CD4-positive, alpha-beta T cell treated with Interleukin-15 for 4 hours (primary cell): ENCODE results near the gene PNPLA7.

Source experiments
- DNase-seq: peaks from one replicate; pipeline ENCODE4 v3.0.0-alpha.2; 2020; ENCODE audit warnings: low spot score

The PNPLA7 gene

DNA sequence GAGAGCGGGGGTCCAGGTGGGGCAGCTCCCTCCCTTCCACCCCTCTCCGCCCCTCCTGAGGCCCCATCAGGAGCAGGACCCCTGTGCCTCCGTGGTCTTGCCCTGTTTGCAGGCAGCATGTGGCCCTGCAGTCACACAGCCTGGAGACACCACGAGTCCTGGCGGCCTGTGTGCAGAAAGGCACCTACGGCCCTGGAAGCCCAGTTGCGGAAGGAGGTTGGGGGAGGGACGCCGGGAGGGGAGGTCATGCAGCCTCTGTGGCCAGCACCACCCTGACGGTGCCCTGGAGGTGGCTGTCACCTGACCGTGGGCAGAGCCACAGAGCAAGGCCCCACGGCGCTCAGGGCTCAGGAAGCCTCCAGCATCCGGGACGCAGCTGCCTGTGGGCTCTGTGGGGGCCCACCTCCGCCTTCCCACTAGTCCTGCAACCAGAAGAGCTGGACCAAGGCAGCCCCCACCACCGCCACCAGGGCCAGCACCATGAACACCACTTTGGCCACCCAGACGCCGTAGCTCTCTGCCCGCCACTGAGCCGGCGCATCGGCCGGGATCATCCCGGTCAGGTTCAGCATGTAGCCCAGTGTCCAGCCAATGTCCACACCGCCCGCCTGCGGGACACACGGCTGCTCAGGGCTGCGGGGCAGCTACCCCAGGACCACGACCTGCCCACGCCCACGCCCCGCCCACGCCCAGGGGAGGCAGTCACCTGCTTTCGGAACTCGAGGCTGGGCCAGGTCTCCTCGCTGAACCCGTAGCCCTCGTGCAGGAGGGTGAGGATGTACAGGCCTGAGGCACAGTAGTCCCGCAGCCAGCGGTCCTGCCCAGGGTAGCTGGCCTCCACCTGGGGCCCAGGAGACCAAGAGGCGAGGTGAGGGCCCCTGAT, 115.5 kb downstream of the PNPLA7 start:
- DNase-seq: no peak

DNA sequence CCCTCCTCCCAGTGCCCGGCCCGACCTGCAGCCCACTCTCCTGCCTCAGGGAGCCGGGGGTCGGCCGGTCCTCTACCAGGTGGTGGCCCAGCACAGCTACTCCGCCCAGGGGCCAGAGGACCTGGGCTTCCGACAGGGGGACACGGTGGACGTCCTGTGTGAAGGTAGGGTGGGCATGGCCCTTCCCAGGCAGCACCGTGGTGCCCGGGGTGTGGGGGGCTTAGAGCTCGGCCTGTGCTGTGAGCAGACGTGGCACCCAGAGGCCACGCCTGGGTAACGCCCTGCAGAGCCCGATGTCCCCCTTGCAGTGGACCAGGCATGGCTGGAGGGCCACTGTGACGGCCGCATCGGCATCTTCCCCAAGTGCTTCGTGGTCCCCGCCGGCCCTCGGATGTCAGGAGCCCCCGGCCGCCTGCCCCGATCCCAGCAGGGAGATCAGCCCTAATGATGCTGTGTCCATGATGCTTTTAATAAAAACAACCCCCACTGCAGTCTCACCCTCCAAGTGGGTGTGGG, 116.2 kb downstream of the PNPLA7 start:
- no peak for DNase-seq

DNA sequence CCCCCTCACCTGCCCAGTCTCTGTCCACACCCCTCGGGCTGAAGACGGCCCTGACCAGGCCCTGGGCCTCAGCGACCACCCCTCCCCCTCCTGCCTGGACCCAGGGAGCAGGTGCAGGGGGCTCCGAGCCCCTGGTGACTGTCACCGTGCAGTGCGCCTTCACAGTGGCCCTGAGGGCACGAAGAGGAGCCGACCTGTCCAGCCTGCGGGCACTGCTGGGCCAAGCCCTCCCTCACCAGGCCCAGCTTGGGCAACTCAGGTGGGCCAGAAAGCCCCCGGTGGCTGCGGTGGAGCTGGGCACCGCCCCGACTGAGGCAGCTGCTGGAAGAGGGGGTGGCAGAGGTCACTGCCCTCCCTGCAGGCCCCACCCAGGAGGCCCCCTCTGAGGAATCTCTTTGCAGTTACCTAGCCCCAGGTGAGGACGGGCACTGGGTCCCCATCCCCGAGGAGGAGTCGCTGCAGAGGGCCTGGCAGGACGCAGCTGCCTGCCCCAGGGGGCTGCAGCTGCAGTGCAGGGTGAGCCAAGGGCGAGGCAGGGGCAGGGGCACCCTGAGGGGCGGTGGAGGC, 116.8 kb downstream of the PNPLA7 start:
- no peak for DNase-seq

DNA sequence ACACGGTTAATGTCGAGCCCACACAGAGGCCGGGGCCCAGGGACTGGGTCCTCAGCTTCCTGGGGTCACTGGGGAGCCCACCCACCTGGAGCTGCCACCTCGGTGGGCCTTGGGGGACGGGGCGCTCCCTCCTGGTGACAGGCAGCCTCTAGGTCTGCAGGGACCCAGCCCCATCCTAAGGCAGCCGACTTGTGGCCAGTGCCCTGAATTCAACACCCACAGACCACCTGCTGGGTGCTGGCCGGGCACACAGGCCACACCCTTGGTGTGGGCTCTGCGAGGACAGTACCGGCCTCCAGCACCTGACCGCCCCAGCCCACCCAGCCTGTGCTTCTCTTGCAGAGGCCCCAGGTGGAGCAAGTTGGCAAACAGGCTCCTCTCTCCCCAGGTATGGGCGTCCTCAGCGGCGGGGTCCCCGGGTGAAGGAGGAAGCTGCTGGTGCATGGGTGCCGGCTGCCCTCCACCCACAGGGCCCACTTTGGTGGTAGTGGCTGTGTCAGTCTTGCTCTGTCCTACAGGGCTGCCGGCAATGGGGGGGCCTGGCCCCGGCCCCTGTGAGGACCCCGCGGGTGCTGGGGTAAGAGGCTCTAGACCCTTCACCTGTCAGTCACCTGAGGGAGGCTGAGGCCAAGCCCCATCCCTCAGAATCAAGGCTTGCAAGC, 117.4 kb downstream of the PNPLA7 start:
- no peak for DNase-seq

DNA sequence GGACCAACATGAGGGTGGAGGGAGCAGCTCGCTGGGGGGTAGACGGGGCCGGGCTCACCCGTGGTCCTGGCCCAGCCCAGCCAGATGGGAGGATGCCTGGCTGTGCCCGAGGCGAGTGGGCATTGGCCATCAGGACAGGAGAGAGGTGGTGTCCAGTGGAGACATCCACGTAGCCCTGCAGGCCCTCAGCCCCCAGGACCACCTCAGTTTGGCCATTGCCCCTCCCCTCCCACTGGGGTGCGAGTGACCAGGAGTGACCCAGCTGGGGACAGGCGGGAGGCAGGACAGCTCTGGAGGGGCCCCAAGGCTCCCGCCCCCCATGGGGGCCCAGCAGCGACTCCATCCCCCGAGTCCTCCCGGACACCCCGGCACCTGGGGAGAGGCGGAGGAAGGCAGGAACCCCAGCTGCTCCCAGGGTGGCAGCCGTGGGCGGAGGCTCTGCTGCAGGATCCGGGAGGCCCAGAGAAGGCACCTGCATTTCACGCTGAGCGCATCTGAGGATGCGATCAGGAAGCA, 118.7 kb downstream of the PNPLA7 start:
- DNase-seq: no peak

DNA sequence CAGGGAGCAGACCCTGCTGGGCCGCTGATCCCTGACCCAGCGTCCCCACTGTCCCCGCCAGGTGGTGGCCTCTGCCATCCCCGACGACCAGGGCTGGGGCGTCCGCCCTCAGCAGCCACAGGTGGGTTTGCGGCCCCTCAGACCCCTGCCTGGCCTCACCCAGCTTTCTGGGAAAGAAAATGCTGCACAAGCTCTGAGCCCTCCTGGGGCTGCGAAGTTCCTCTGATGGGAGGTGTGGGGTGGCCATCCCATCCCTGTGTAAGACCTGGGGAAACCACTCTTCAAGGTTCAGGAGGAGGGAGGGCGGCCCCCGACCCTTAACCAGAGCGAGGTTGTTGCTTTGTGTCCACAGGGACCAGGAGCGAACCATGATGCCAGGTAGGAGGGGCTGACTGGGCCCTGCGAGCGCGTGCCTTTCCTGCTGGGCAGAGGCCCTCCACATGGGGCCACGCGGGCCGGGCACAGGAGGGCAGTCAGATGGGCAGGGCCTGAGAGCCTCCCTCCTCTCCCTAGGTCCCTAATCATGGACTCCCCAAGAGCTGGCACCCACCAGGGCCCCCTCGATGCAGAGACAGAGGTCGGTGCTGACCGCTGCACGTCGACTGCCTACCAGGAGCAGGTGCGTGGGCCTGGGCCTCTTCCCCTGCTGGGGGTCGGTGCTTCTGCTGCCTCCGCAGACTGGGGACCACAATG, 119.3 kb downstream of the PNPLA7 start:
- DNase-seq: no peak

DNA sequence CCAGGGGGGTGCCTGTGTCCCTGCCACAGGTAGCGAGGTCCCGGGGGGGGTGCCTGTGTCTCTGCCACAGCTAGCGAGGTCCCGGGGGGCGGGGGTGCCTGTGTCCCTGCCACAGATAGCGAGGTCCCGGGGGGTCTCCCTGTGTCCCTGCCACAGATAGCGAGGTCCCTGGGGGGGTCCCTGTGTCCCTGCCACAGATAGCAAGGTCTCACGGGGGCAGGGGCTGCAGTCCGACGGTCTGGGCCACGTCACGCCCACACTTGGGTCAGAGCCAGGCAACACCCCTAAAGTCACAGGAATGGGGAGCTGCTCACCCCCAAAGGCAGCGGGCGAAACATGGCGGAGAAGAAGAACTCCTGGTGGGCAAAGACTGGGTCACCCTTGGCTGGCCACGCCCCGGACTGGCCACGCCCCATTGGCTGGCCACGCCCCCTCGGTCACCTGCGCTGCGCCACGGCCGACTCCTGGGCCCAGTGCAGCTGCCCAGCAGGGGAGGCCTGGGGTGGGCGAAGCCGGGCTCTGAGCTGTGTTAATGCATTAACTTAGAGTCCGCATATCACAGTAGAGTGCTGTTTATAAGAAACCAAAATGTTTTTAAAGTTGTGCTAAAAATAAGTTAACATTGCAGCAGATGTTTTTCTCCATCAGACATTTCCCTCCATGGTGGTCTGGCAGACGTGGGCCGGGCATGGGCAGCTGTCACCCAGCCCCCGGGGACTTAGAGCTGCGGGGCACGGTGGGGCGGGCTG, 120.1 kb downstream of the PNPLA7 start:
- DNase-seq: no peak

DNA sequence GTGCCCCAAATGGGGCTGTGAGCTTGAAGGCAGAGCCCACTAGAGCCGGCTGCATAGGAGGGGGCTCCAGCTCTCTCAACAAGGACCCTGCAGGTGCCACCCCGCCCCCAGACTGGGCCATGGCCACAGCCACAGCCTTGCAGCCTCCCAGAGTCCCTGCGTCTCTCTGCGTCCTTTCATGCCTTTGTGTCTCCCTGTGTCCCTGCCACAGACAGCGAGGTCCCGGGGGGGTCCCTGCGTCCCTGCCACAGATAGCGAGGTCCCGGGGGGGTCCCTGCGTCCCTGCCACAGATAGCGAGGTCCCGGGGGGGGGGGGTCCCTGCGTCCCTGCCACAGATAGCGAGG, 120.7 kb downstream of the PNPLA7 start:
- DNase-seq: no peak

DNA sequence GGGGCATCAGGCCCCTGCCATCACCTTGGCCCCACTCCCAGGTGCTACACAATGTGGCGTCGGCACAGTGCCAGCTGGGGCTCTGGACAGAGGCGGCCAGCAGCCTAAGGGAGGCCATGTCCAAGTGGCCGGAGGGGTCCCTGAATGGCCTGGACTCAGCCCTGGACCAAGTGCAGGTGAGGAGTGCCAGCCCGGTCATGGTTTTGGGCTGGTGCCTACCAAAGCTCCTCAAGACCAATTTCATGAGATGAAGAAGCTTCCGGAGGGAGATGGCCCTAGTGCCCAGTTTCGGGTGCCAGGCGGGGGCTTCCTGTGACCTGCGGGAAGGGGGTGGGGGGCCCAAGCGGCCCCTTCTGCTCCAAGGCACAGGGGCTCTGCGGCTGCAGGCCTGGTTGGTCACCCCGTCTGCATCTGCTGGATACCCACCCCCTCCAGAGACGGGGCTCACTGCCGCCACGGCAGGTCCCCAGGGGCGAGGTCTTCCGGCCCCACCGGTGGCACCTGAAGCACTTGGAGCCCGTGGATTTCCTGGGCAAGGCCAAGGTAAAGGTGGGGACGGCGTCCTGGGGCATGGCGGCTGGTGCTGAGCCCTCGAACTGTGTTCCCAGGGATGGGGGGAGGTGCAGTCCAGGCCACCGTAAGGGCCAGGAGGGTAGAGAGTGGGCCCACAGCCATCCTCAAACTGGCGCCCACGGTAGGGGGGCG, 121.2 kb downstream of the PNPLA7 start:
- no peak for DNase-seq

DNA sequence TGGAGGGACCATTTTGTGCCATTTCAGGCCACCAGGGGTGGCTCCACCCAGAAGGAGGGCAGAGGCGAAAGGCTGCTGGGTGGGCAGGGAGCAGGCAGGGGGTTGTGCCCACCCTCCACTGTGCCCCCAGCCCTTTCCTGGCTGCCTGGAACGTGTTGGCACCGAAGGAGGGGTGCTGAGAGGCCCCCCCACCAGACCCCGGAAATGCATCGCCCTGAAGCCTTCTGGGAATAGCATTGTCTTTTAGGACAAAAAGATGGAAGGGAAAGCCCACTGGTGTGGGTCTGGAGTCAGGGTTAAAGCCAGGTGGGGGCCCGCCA, 121.9 kb downstream of the PNPLA7 start:
- DNase-seq: no peak

DNA sequence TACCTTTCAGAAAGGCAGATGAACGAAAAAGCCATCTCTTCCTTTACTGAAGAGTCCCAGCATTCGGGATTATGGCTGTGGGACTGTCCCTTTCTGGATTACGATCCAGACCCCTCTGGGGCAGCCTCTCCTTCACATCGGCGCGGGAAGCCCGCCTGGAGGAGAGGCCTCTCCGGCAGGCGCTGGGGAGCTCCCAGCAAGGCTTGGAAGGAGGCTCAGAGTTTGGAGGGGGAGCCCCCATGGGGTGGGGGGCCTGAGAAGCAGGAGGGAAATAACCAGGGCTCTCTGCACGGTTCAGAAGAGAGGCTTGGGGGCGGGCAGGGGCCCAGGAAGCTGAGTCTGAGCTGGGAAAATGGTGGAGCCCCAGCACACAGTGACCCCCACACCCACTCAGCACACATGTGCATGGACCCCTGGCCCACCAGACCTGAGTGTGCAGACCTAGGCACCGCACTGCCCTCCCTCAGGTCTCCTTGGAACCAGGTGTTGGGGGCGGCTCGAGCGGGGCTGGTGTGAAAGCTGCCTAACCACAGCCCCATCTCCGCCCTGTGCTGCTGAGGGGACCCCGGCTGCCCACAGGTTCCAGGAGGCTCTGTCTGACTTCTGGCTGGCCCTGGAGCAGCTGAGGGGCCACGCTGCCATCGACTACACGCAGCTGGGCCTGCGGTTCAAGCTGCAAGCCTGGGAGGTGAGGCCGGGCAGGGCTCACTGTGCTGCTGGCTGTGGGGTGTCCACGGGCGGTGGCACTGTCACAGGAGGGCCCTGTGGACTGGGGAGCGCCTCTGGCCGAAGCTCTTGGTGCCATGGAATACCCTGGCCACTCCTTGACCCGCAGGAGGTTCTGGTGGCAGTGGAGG, 122.5 kb downstream of the PNPLA7 start:
- no peak for DNase-seq

DNA sequence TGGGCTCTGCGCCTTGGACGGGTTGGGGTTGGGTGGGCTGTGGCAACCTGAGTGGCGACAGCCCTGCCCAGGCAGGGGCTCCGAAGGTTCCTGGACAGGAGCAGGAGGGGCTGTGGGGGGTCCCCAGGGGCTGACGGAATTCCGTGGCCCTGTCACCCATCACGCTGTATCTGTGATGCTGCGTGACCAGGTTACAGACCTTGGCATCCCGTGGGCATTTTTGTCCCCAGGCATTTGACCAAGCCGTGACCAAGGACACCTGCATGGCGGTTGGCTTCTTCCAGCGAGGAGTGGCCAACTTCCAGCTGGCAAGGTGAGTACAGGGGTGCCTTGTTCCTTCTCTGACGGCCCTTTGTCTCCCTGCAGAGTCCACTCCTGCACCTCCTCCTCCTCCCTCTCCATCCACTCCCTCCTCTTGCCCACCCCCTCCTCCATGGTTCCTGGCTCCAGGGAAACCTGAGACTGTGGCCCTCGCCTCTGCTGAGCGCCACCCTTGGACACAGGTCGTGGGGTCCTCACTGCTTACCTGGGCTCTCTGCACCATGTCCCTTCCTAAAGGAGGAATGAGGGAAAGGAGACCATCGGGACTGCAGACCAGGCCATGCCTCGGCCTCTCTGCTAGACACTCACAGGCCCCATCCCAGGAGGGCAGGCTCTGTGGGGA, 124.1 kb downstream of the PNPLA7 start:
- DNase-seq: no peak

DNA sequence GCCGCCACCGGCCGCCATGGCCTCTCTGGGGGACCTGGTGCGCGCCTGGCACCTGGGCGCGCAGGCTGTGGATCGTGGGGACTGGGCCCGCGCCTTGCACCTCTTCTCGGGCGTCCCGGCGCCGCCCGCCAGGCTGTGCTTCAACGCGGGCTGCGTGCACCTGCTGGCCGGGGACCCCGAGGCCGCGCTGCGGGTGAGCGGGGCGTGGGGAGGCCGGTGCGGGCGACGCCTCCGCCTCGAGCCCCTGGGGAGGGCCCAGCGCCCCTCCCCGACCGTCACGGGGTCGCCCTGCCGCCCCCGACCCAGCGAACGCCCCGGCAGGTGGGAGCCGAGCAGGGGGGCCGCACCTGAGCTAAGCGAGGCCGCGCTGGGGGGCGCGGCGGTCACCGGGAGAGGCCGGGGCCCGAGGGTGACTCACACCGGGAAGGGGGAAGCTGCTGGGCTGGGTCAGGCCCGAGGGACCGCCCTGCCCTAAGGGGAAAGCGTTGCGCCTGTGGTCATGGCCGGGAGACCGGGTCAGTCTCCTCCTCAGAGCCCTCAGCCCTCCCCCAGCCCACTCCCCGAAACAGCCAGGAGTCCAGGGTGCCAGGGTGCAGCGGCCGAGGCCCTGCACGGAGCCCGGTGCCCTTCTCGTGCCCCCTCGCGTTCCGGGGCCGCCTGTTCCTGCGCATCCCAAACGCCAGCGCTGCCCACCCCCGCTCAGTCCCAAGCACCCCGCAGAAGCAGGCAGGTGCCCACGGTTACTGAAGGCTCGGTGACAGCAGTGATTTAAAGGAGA, 126.5 kb downstream of the PNPLA7 start:
- no peak for DNase-seq

DNA sequence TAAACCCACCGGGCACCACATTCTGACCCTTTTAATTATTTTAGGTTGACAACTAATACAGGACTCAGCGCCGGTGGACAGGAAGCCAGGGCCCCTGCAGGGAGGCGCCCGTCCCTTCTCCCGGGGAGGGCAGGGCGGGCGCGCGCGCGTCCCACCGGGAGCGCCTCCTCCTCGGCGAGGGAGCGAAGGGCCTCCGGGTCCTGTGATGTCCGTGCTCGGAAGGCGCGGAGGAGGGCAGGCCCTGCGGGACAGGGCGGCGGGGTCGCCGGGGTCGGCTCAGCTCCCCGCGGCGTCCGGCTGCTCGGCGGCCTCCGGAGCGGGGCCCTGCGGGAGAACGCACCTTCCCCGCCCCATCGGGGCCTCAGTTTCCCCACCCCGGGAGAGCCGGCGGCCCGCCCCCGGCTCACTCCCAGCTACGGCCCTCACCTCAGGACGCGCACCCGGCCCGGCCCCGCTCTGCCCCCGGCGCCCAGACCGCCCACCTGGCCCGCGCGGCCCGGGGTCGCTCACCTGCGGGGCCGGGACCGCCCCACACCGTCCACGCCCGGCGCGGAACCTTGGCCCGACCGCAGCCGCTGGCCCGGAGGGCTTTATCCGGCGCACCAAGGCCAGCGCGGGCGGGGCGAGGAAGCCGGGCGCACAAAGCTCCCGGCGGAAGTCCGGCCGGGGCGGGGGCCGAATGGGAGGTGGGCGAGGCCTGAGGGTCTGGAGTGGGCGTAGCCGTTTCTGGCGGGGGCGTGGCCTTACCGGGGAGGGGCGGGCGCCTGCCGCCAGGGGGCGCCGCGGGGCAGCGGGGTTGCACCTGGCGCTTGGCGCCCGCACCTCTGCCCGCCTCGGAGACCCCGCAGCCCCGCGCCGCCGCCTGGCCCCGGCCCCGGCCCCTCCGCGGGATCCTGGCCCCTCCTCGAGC, 127.3 kb downstream of the PNPLA7 start, which contains the start of the genes EXD3 and NOXA1:
EXD3 (minus strand) TSS at position 559 of the 910 bp plus-strand sequence. CDS start 27,805 bp downstream, outside the sequence.
NOXA1 (plus strand) TSS at position 790 of the 910 bp plus-strand sequence. CDS start 137 bp downstream, outside the sequence.
- peak; percentile 92 for DNase-seq

DNA sequence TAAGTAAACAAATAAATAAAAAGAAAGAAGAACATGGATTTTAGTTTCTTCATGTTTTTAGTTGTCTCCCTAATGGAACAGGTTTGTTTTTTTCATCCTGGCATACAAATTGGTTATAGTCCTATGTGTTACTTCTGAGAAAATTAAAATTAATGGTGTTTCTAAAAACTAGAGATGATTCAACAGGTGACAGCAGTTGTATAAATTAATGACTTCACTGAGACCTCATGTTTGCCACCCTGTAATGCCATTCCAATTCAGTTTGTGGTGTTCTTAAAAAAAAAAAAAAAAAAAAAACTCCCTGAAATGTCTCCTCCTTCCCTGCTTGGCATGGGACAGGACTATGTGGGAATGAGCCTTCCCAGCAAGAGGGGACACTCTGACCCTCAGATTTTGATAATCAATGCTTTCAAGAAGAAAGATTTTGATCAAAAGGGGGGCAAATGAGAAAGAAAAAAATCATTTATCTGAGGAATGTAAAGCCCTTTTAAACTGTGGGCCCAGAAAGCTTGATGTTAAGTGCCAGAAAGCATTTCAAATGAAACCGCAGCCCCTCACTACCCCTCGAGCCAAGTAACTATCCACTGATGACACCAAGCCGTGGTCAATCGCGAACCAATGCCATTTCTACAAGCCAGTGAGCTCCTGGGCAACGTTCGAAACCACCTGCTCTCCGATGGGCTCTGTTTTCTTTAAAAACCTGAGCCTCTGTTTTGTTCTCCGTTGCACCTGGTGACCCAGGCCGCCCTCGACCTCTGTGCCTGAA, 128.2 kb downstream of the PNPLA7 start:
- no peak for DNase-seq

DNA sequence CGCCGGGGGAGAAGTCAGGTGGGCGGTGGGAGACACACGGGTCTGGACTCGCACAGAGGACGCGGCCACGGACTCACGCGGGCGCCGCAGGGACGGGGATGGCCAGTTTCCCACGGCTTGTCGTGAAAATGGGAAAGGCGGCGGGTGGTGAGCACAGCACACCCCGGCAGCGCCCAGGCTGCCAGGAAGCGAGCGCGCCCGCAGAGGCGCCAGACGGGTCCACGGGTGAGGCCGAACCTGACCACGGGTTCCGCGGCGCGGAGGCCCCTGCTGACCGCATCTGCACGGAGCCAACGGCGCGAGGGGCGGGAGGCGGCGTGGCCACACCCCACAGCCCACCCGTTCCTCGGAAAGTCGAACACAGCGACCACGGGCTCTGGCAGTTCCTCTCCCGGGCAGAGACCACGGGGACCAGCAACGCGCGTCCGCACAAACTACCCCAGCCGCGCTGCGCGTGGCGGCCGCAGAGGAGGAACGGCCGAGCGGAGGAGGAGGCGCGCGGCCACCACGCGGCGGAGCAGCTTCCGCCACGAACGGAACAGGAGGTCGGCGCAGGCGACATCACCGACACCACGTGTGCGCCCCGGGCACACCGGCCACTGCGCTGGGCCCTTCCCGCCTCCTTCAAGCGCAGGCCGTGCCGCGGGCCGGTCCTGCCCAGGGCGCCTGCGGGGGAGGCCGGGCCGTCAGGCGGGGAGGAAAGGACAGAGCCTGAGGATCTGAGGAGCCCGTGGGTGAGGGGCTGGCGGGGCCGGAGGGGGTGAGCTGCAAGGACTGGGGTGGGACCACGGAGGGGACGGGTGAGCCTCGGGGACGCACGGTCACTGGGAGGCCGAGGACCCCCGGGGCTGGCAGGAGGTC, 132.8 kb downstream of the PNPLA7 start:
- no peak for DNase-seq
